Prostate gland (tissue), 2 donors: ENCODE results near the gene PIGA. TPM values are rescaled to one million over a fixed set of nuclear protein-coding genes. Genes with fewer than 3 reads are reported as not detected.

Experiments used
- DNase-seq: peaks from one replicate; pipeline ENCODE4 v3.0.0-alpha.2; 2019; ENCODE audit warnings: low spot score
- H3K27ac ChIP-seq, 2 donors: fragments of 200-600 bp; sonication (generic); 2 replicates each; pipeline ENCODE4 v1.5.1; 2017 to 2019
- H3K27me3 ChIP-seq: fragments of 200-600 bp; sonication (generic); replicated peaks from 2 replicates; pipeline ENCODE4 v1.5.1; 2019; ENCODE audit not compliant: insufficient read depth
- H3K36me3 ChIP-seq, 2 donors: fragments of 200-600 bp; sonication (generic); 1 replicate in 1 of 2; 2 replicates in 1 of 2; pipeline versions ENCODE4 v1.5.1 to v1.8.1; 2017 to 2019
- H3K4me1 ChIP-seq: fragments of 200-600 bp; sonication (generic); replicated peaks from 2 replicates; pipeline ENCODE4 v1.5.1; 2019
- H3K4me3 ChIP-seq, 2 donors: fragments of 200-600 bp; sonication (generic); 2 replicates each; pipeline ENCODE4 v1.5.1; 2017 to 2019
- H3K9me3 ChIP-seq: fragments of 200-600 bp; sonication (generic); 2 replicates; pipeline ENCODE4 v1.5.1; 2017
- CTCF ChIP-seq, 4 experiments: fragments of 200-600 bp in 2 of 4; fragments of 450-650 bp in 2 of 4; sonication (generic) in 2 of 4; IDR thresholded peaks; 1 replicate in 3 of 4; 2 replicates in 1 of 4; pipeline ENCODE4 v1.5.1; 2016 to 2019; ENCODE audit warnings: antibody characterized with exemption in 4 of 4, mild to moderate bottlenecking in 2 of 4, moderate library complexity in 2 of 4
- POLR2A ChIP-seq: fragments of 450-650 bp; IDR thresholded peaks from one replicate; pipeline ENCODE4 v1.6.1; 2016; ENCODE audit warnings: antibody characterized with exemption, mild to moderate bottlenecking
- POLR2AphosphoS5 ChIP-seq: sonication (generic); formaldehyde crosslinking; IDR thresholded peaks from one replicate; pipeline ENCODE4 v1.6.1; 2017; ENCODE audit warnings: antibody characterized with exemption
- WGBS: methylation state at CpG from one replicate; pipeline ENCODE4 v1.1.5; 2018; 5-methylcytosine and 5-hydroxymethylcytosine counted together
- intact Hi-C: fragments of 100-400 bp; cut with DNase I; formaldehyde crosslinking; loops from one replicate; pipeline ENCODE4 v1.14.2; 2022
- total RNA-seq, 2 donors: library from RNA; depleted of rRNA; stranded (reverse); fragments of >200 nt; gene quantifications; one replicate each; pipeline ENCODE4 v1.1.0, GENCODE V29; 2016

PIGA gene
- 1 to 10 TPM; 6.6 to 7.0 TPM for total RNA-seq

GRCh38 chrX:15335135-15336022 is at the start of gene PIGA:
PIGA (minus strand) TSS chrX:15335523; CDS start chrX:15331930, 3,593 bp downstream.
- Histone ChIP-seq H3K27me3 (no peaks in the 10 kb centered on the region), H3K4me1 (no peaks in the 10 kb centered on the region), H3K9me3 (no peaks in the 10 kb centered on the region), H3K27ac (peak within 1 kb of the TSS; percentile 83 to 91), H3K36me3 (no peaks in the 10 kb centered on the region), H3K4me3 (peak within 1 kb of the TSS; percentile 61 to 62)
- DNase-seq = peak; percentile 93
- 1% methylated on average over 30 of the region's 72 CpGs for WGBS
- TF ChIP-seq POLR2A = peak; percentile 94
- peak; percentile 91 for TF ChIP-seq POLR2AphosphoS5
- peak in 1 of 4 experiments; percentile 11 for TF ChIP-seq CTCF (IDR thresholded peaks at IDR 0.05)
- intact Hi-C loops = no loop called here

- no peaks in the 10 kb centered on the region for H3K36me3 ChIP-seq
- no peak within 1 kb of the TSS for H3K27ac ChIP-seq
- no peak for DNase-seq
- intact Hi-C loops = no loop called here
- no peak within 1 kb of the TSS for H3K4me3 ChIP-seq
- no peaks in the 10 kb centered on the region for H3K27me3 ChIP-seq
- H3K9me3 ChIP-seq = no peaks in the 10 kb centered on the region
- TF ChIP-seq POLR2AphosphoS5 (no peak), CTCF (IDR thresholded peaks at IDR 0.05) (no peak), POLR2A (no peak)
- WGBS = 6% methylated on average over 2 of the region's 2 CpGs
- no peaks in the 10 kb centered on the region for H3K4me1 ChIP-seq
These were observed 49.0 kb upstream of the PIGA start, which contains the start of gene VEGFD for GRCh38 chrX:15384304-15384703. VEGFD (minus strand) TSS chrX:15384413; CDS start chrX:15383946, 467 bp downstream.

- intact Hi-C loops = no loop called here
- no peaks in the 10 kb centered on the region for H3K27me3 ChIP-seq
- H3K4me1 ChIP-seq = no peaks in the 10 kb centered on the region
These were observed 47.5 kb upstream of the PIGA start for GRCh38 chrX:15382813-15383212.

GRCh38 chrX:15376956-15377355 is 41.6 kb upstream of the PIGA start:
- H3K27me3 ChIP-seq = no peaks in the 10 kb centered on the region
- intact Hi-C loops = no loop called here
- no peak overlapping the region for H3K4me3 ChIP-seq
- H3K4me1 ChIP-seq = no peaks in the 10 kb centered on the region
- DNase-seq = no peak
- H3K9me3 ChIP-seq = no peaks in the 10 kb centered on the region
- WGBS = 63% methylated on average over 1 of the region's 1 CpG
- TF ChIP-seq POLR2AphosphoS5 (no peak), POLR2A (no peak), CTCF (IDR thresholded peaks at IDR 0.05) (no peak)
- no peak overlapping the region for H3K27ac ChIP-seq
- no peaks in the 10 kb centered on the region for H3K36me3 ChIP-seq

More at GRCh38 chrX:15382813-15383212, 47.5 kb upstream of the PIGA start:
- no peaks in the 10 kb centered on the region for H3K36me3 ChIP-seq
- 87% methylated on average over 8 of the region's 8 CpGs for WGBS
- TF ChIP-seq CTCF (IDR thresholded peaks at IDR 0.05) = no peak
- no peak for TF ChIP-seq POLR2AphosphoS5
- DNase-seq = no peak
- H3K4me3 ChIP-seq = no peak overlapping the region
- H3K27ac ChIP-seq = no peak overlapping the region
- H3K9me3 ChIP-seq = no peaks in the 10 kb centered on the region

GRCh38 chrX:15373976-15374375 is 38.7 kb upstream of the PIGA start:
- H3K27me3 ChIP-seq = no peaks in the 10 kb centered on the region
- no peak for DNase-seq
- no peak overlapping the region for H3K27ac ChIP-seq
- intact Hi-C loops = no loop called here
- no peaks in the 10 kb centered on the region for H3K4me1 ChIP-seq
- 89% methylated on average over 3 of the region's 3 CpGs for WGBS
- H3K9me3 ChIP-seq = no peaks in the 10 kb centered on the region
- no peaks in the 10 kb centered on the region for H3K36me3 ChIP-seq
- H3K4me3 ChIP-seq = no peak overlapping the region
- no peak for TF ChIP-seq CTCF (IDR thresholded peaks at IDR 0.05)
- no peak for TF ChIP-seq POLR2AphosphoS5
- TF ChIP-seq POLR2A = no peak
